Measurements from ENCODE around the gene RFLNA. TPM values are rescaled to one million over a fixed set of nuclear protein-coding genes. Genes with fewer than 3 reads are reported as not detected.

Gene RFLNA
- total RNA-seq, 4 donors from 2014 or later = 0.72 to 1.6 (median 0.82) TPM

- DNase-seq (ENCODE audit: low spot score in 2 of 2) = no peak
- no peak overlapping the region for H3K4me3 ChIP-seq (ENCODE audit: low read depth, poor library complexity, severe bottlenecking)
- 77 to 81% methylated on average over 6 of the region's 6 CpGs for WGBS, 2 donors
- TF ChIP-seq POLR2A (IDR thresholded peaks at IDR 0.05) (no peak), CTCF (IDR thresholded peaks at IDR 0.05) (no peak)
- intact Hi-C loops (cut with DNase I; ENCODE audit: low total_unique reads) = no loop called here
Measured at GRCh38 chr12:124292385-124292784, 2.5 kb upstream of the RFLNA start.

- intact Hi-C loops (cut with DNase I; ENCODE audit: low total_unique reads) = no loop called here
- no peak for TF ChIP-seq POLR2A (IDR thresholded peaks at IDR 0.05)
- no peak for TF ChIP-seq CTCF (IDR thresholded peaks at IDR 0.05)
- H3K4me3 ChIP-seq (ENCODE audit: low read depth, poor library complexity, severe bottlenecking) = no peak overlapping the region
- DNase-seq (ENCODE audit: low spot score in 2 of 2) = no peak
- 90 to 91% methylated on average over 12 of the region's 12 CpGs for WGBS, 2 donors
Measured at GRCh38 chr12:124293286-124294003, 1.4 kb upstream of the RFLNA start.

- no peak overlapping the region for H3K4me3 ChIP-seq (ENCODE audit: low read depth, poor library complexity, severe bottlenecking)
- no peak for DNase-seq (ENCODE audit: low spot score in 2 of 2)
- 1 to 4% methylated on average over 14 to 19 of the region's 42 CpGs for WGBS, 2 donors
- TF ChIP-seq CTCF (IDR thresholded peaks at IDR 0.05) (no peak), POLR2A (IDR thresholded peaks at IDR 0.05) (no peak)
- intact Hi-C loops (cut with DNase I; ENCODE audit: low total_unique reads) = no loop called here
Measured at GRCh38 chr12:124295431-124296058, 652 bp downstream of the RFLNA start.

- DNase-seq (ENCODE audit: low spot score in 2 of 2) = no peak
- TF ChIP-seq CTCF (IDR thresholded peaks at IDR 0.05) = no peak
- no peak for TF ChIP-seq POLR2A (IDR thresholded peaks at IDR 0.05)
- intact Hi-C loops (cut with DNase I; ENCODE audit: low total_unique reads) = no loop called here
- H3K4me3 ChIP-seq (ENCODE audit: low read depth, poor library complexity, severe bottlenecking) = no peak overlapping the region
- WGBS, 2 donors = 26 to 27% methylated on average over 21 of the region's 21 CpGs
Measured at GRCh38 chr12:124296295-124296915, 1.5 kb downstream of the RFLNA start.

GRCh38 chr12:124296916-124297351 lies 2.0 kb downstream of the RFLNA start:
- intact Hi-C loops (cut with DNase I; ENCODE audit: low total_unique reads) = no loop called here
- 25 to 30% methylated on average over 9 of the region's 9 CpGs for WGBS, 2 donors
- H3K4me3 ChIP-seq (ENCODE audit: low read depth, poor library complexity, severe bottlenecking) = no peak overlapping the region
- DNase-seq (ENCODE audit: low spot score in 2 of 2) = no peak
- TF ChIP-seq CTCF (IDR thresholded peaks at IDR 0.05) = no peak
- TF ChIP-seq POLR2A (IDR thresholded peaks at IDR 0.05) = no peak

All from lower leg skin (tissue), 4 donors.